ENCODE measurements around the gene DNM3. TPM values are rescaled to one million over a fixed set of nuclear protein-coding genes. Genes with fewer than 3 reads are reported as not detected.

DNM3 gene
- total RNA-seq, 1 donor from 2014 or later: 1.8 TPM

- no peak overlapping the region for H3K4me3 ChIP-seq (ENCODE audit: low read depth, low read length)
- TF ChIP-seq CTCF (conservative IDR thresholded peaks at IDR 0.05; ENCODE audit: low read depth, low read length): no peak
- DNase-seq (ENCODE audit: low read depth): no peak
Observed at GRCh38 chr1:172206256-172206655, 365.0 kb downstream of the DNM3 start.

GRCh38 chr1:172208635-172209034, 367.3 kb downstream of the DNM3 start:
- no peak for TF ChIP-seq CTCF (conservative IDR thresholded peaks at IDR 0.05; ENCODE audit: low read depth, low read length)
- no peak for DNase-seq (ENCODE audit: low read depth)
- H3K4me3 ChIP-seq (ENCODE audit: low read depth, low read length): no peak overlapping the region

- DNase-seq (ENCODE audit: low read depth): no peak
- no peak for TF ChIP-seq CTCF (conservative IDR thresholded peaks at IDR 0.05; ENCODE audit: low read depth, low read length)
Observed at GRCh38 chr1:172211221-172211620, 369.9 kb downstream of the DNM3 start.

GRCh38 chr1:172212124-172212523, 370.8 kb downstream of the DNM3 start:
- no peak for TF ChIP-seq CTCF (conservative IDR thresholded peaks at IDR 0.05; ENCODE audit: low read depth, low read length)
- no peak overlapping the region for H3K4me3 ChIP-seq (ENCODE audit: low read depth, low read length)
- no peak for DNase-seq (ENCODE audit: low read depth)

More at GRCh38 chr1:172211221-172211620, 369.9 kb downstream of the DNM3 start:
- H3K4me3 ChIP-seq (ENCODE audit: low read depth, low read length): no peak overlapping the region

- H3K4me3 ChIP-seq (ENCODE audit: low read depth, low read length): no peak overlapping the region
- no peak for DNase-seq (ENCODE audit: low read depth)
Observed at GRCh38 chr1:172215006-172215405, 373.7 kb downstream of the DNM3 start.

GRCh38 chr1:172219966-172220365, 378.7 kb downstream of the DNM3 start:
- no peak overlapping the region for H3K4me3 ChIP-seq (ENCODE audit: low read depth, low read length)
- no peak for TF ChIP-seq CTCF (conservative IDR thresholded peaks at IDR 0.05; ENCODE audit: low read depth, low read length)
- DNase-seq (ENCODE audit: low read depth): no peak

More at GRCh38 chr1:172215006-172215405, 373.7 kb downstream of the DNM3 start:
- no peak for TF ChIP-seq CTCF (conservative IDR thresholded peaks at IDR 0.05; ENCODE audit: low read depth, low read length)

- TF ChIP-seq CTCF (conservative IDR thresholded peaks at IDR 0.05; ENCODE audit: low read depth, low read length): no peak
- no peak overlapping the region for H3K4me3 ChIP-seq (ENCODE audit: low read depth, low read length)
- DNase-seq (ENCODE audit: low read depth): no peak
Observed at GRCh38 chr1:172220376-172220775, 379.1 kb downstream of the DNM3 start.

All from epithelial cell of proximal tubule (primary cell).